OCI-LY1 (cell line): Measurements from ENCODE around the gene NT5M.
A peak's percentile ranks its signal among the peaks of the same experiment; 100 is the strongest.

Experiments
- H2AFZ ChIP-seq: fragments of 200-600 bp; sonication (generic), shearing (Covaris generic); 2 replicates; pipeline ENCODE4 v1.6.0; 2014; ENCODE audit warnings: antibody characterized with exemption, mild to moderate bottlenecking, low read length
- H3F3A ChIP-seq: fragments of 200-600 bp; sonication (generic), shearing (Covaris generic); 2 replicates; pipeline ENCODE4 v1.6.0; 2014; ENCODE audit warnings: mild to moderate bottlenecking, antibody characterized with exemption, low read length, moderate library complexity; ENCODE audit not compliant: insufficient read depth
- H3K27ac ChIP-seq: fragments of 200-600 bp; sonication (generic); 2 replicates; pipeline ENCODE4 v1.5.1; 2014; ENCODE audit warnings: low read length, mixed run types, mild to moderate bottlenecking, low read depth; ENCODE audit not compliant: poor library complexity, severe bottlenecking
- H3K27me3 ChIP-seq: fragments of 200-600 bp; sonication (generic); 2 replicates; pipeline ENCODE4 v1.6.0; 2014; ENCODE audit warnings: antibody characterized with exemption, mild to moderate bottlenecking, low read length, moderate library complexity; ENCODE audit not compliant: insufficient read depth
- H3K36me3 ChIP-seq: fragments of 200-600 bp; sonication (generic); 2 replicates; pipeline ENCODE4 v1.6.1; 2014; ENCODE audit warnings: mild to moderate bottlenecking, antibody characterized with exemption, low read length, moderate library complexity, mixed read lengths; ENCODE audit not compliant: insufficient read depth
- H3K4me1 ChIP-seq: fragments of 200-600 bp; sonication (generic); 2 replicates; pipeline ENCODE4 v1.5.1; 2014; ENCODE audit warnings: mild to moderate bottlenecking, low read length, moderate library complexity; ENCODE audit not compliant: insufficient read depth, severe bottlenecking
- H3K4me2 ChIP-seq: fragments of 200-600 bp; sonication (generic), shearing (Covaris generic); 2 replicates; pipeline ENCODE4 v1.6.1; 2014; ENCODE audit warnings: low read length
- H3K4me3 ChIP-seq: fragments of 200-600 bp; sonication (generic); 2 replicates; pipeline ENCODE4 v1.5.1; 2014; ENCODE audit warnings: low read length, low read depth, mild to moderate bottlenecking, mixed read lengths; ENCODE audit not compliant: poor library complexity, severe bottlenecking
- H3K79me2 ChIP-seq: fragments of 200-600 bp; shearing (Covaris generic); 2 replicates; pipeline ENCODE4 v1.6.1; 2016; ENCODE audit warnings: mixed run types, low read length, mixed read lengths; ENCODE audit not compliant: insufficient read depth
- H3K9ac ChIP-seq: fragments of 200-600 bp; sonication (generic), shearing (Covaris generic); 2 replicates; pipeline ENCODE4 v1.6.1; 2014; ENCODE audit warnings: mild to moderate bottlenecking, low read length, mixed read lengths
- H3K9me2 ChIP-seq: fragments of 200-600 bp; sonication (generic), shearing (Covaris generic); 2 replicates; pipeline ENCODE4 v1.6.1; 2014; ENCODE audit warnings: low read depth, mild to moderate bottlenecking, low read length, mixed read lengths
- H3K9me3 ChIP-seq: fragments of 200-600 bp; shearing (Covaris generic); 2 replicates; pipeline ENCODE4 v1.6.1; 2014; ENCODE audit warnings: low read length, mixed read lengths
- H4K20me1 ChIP-seq: fragments of 200-600 bp; sonication (generic), shearing (Covaris generic); 2 replicates; pipeline ENCODE4 v1.6.0; 2016; ENCODE audit warnings: mild to moderate bottlenecking, low read length; ENCODE audit not compliant: insufficient read depth
- EZH2 ChIP-seq: fragments of 200-600 bp; sonication (generic), shearing (Covaris generic); IDR thresholded peaks from 2 replicates; pipeline ENCODE4 v1.8.0; 2017; ENCODE audit warnings: borderline replicate concordance, mixed run types, mild to moderate bottlenecking, antibody characterized with exemption, low read length, moderate library complexity, mixed read lengths
- TF ChIP-seq, protein P1 (sequence below): fragments of 200-600 bp; sonication (generic), shearing (Covaris generic); IDR thresholded peaks from 2 replicates; pipeline ENCODE4 v1.5.1; 2017; ENCODE audit warnings: mild to moderate bottlenecking, antibody characterized with exemption, low read length, moderate library complexity, mixed read lengths

Gene NT5M

DNA sequence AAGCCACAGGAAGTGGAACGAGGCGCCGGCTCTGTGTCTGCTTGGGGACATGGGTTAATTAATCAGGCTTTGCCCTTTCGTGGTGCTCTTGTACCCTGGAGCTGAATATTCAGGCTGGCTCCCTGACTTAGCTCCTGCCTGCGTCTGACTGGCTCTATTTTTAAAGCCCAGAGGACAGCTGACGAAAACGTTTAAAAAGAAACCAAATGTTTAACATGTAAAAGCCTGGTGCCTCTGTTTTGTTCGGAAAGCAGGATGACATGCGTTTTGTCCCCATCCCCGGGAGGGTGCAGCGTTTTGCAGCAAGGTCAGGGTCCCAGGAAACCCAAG lies 61.1 kb downstream of the NT5M start:
- TF ChIP-seq EZH2, result no peak
- TF ChIP-seq, protein P1, sequence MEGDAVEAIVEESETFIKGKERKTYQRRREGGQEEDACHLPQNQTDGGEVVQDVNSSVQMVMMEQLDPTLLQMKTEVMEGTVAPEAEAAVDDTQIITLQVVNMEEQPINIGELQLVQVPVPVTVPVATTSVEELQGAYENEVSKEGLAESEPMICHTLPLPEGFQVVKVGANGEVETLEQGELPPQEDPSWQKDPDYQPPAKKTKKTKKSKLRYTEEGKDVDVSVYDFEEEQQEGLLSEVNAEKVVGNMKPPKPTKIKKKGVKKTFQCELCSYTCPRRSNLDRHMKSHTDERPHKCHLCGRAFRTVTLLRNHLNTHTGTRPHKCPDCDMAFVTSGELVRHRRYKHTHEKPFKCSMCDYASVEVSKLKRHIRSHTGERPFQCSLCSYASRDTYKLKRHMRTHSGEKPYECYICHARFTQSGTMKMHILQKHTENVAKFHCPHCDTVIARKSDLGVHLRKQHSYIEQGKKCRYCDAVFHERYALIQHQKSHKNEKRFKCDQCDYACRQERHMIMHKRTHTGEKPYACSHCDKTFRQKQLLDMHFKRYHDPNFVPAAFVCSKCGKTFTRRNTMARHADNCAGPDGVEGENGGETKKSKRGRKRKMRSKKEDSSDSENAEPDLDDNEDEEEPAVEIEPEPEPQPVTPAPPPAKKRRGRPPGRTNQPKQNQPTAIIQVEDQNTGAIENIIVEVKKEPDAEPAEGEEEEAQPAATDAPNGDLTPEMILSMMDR, result no peak
- H3K27me3 ChIP-seq, result peaks cover 11% of the 10 kb centered on the region; the same call in 1 of the 2 replicates
- no peak overlapping the region for H3K9ac ChIP-seq
- peak overlapping the region; percentile 50 for H3K27ac ChIP-seq
- H3K36me3 ChIP-seq, result no peaks in the 10 kb centered on the region
- H3F3A ChIP-seq, result no peaks in the 10 kb centered on the region
- no peak overlapping the region for H3K4me3 ChIP-seq
- no peak overlapping the region for H3K4me2 ChIP-seq
- 0 out of 2 replicates have a peak, but pooled peaks cover 7% of the 10 kb centered on the region for H3K9me3 ChIP-seq
- no peak overlapping the region for H2AFZ ChIP-seq
- H3K79me2 ChIP-seq, result no peaks in the 10 kb centered on the region
- no peaks in the 10 kb centered on the region for H3K9me2 ChIP-seq
- H3K4me1 ChIP-seq, result peaks cover 22% of the 10 kb centered on the region
- H4K20me1 ChIP-seq, result no peaks in the 10 kb centered on the region

DNA sequence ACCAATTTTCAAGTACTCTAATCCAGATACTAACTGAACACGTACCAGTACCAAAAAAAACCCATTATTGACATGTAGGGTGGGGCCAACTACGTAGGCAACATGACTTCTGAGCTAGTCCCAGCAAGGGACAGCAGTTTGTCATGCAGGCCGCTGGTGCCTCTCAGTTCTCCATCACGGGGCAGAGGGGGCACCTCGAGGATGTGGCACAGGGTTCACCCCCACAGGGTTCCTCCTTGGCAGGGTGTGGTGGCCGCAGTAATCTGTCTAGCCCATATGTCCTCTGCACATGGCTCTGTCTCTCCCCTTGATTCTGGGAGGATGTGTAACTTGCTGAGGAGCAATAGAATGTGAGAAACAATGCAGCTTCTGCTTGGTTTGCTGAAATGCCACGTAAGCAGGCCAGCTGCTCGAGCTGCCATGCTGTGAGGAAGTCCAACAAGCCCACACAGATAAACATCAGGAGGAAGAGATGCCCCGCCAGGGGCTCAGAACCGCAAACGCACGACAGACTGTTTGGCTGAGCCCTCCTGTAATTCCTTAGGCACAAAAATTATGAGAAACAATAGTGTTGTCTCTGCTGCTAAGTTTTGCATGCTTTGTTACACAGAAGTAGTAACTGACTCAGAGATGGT lies 62.4 kb downstream of the NT5M start:
- no peaks in the 10 kb centered on the region for H4K20me1 ChIP-seq
- no peak for TF ChIP-seq EZH2
- TF ChIP-seq, protein P1, result no peak
- no peak overlapping the region for H3K4me2 ChIP-seq
- H3F3A ChIP-seq, result no peaks in the 10 kb centered on the region
- H3K9ac ChIP-seq, result no peak overlapping the region
- H2AFZ ChIP-seq, result no peak overlapping the region
- peaks cover 22% of the 10 kb centered on the region for H3K4me1 ChIP-seq
- H3K36me3 ChIP-seq, result no peaks in the 10 kb centered on the region
- H3K27me3 ChIP-seq, result peaks cover 13% of the 10 kb centered on the region; the same call in 1 of the 2 replicates
- H3K9me3 ChIP-seq, result no peaks in the 10 kb centered on the region
- H3K27ac ChIP-seq, result no peak overlapping the region
- no peaks in the 10 kb centered on the region for H3K9me2 ChIP-seq
- no peak overlapping the region for H3K4me3 ChIP-seq
- no peaks in the 10 kb centered on the region for H3K79me2 ChIP-seq

DNA sequence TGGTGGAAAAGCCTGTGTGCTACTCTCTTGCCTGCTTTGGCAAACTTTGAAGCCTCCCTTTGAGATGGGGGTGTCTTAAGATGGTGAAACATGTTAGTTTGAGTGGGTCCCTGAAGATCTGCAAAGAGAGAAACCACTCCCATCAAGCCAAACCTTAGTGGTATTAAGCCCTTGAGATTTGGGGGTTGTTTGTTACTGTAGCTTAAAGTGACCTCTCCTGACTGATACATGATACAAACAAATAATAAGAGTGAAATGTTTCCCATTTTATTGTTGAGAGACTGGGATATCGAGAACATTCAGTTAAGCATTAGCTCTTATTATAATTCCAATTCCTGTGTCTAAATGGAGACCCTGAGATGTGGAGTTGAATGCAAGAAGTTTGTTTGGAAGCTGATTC lies 63.1 kb downstream of the NT5M start:
- Histone ChIP-seq H3K9me3 (no peaks in the 10 kb centered on the region), H4K20me1 (no peaks in the 10 kb centered on the region), H3K4me3 (no peak overlapping the region), H3K9ac (no peak overlapping the region), H2AFZ (no peak overlapping the region), H3K27ac (no peak overlapping the region), H3K27me3 (peaks cover 19% of the 10 kb centered on the region; the same call in 1 of the 2 replicates), H3K4me1 (peaks cover 22% of the 10 kb centered on the region), H3K36me3 (no peaks in the 10 kb centered on the region), H3F3A (no peaks in the 10 kb centered on the region), H3K4me2 (no peak overlapping the region), H3K9me2 (no peaks in the 10 kb centered on the region), H3K79me2 (no peaks in the 10 kb centered on the region)
- TF ChIP-seq, protein P1, result no peak
- no peak for TF ChIP-seq EZH2
